ENCODE data around the gene ZFP36L1.

GRCh38 chr14:68744613-68745012 is 48.3 kb downstream of the ZFP36L1 start:
- TF ChIP-seq CTCF (IDR thresholded peaks at IDR 0.05) (no peak), POLR2A (IDR thresholded peaks at IDR 0.05) (no peak)

Data from Peyer's patch (tissue), 4 donors.